SK-N-DZ (cell line): ENCODE data around the gene KCNJ5.

ENCODE experiments used
- DNase-seq: peaks from one replicate; pipeline ENCODE4 v3.0.0-alpha.2; 2015; ENCODE audit warnings: low spot score

KCNJ5 gene

DNA sequence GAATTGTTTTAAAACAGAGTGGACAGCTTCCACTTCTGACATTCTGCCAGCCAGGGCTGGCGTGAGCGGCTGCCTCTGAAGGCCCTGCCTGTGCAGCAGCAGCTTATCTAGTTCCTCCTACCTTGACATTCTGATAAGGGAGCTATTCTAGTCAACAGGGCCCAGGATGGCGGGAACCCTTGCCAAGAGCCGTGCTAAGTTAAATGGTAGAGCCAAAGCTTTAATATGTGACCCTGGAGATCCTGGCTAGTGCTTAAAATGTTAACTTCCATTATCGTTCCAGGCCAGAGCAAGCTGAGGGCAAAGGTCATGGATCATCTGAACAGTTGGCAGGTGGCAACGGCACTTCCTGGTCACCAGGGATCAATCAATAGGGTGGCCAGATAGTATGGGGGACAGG lies 3.5 kb downstream of the KCNJ5 start:
- no peak for DNase-seq

DNA sequence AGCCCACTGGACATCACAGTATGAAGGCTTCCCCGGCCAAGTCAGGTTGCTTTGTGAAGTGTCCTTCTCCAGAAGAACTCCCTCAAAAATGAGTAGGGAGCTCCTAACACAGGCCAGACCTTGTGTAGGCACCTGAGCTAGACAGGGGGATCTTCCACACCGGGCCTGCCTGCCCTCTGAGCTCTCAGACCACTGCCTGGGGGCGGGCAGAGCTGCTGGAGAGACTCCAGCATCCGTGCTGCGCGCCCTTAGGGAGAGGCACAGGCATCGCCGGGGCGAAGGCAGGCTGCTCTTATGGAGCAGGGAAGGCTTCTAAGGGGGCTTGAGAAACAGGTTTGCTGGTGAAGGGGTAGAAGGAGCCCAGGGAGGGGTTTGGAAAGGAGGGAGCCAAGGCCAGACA lies 4.4 kb downstream of the KCNJ5 start:
- DNase-seq: no peak

DNA sequence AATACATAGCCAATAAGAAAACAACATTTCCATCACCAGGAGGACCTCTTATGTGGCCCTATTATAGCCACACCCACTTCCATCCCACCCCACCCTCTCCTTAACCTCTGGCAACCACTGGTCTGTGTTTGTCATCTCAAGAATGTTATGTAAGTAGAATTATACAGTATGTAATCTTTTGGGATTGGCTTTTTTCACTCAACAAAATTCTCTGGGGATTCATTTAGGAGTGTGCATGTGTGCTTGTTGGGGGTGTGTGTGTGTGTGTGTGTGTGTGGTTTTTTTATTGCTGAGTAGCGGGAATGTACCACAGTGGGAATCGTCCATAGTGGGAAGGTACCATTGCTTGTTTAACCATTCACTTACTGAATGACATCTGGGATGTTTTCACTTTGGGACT lies 5.2 kb downstream of the KCNJ5 start:
- no peak for DNase-seq

DNA sequence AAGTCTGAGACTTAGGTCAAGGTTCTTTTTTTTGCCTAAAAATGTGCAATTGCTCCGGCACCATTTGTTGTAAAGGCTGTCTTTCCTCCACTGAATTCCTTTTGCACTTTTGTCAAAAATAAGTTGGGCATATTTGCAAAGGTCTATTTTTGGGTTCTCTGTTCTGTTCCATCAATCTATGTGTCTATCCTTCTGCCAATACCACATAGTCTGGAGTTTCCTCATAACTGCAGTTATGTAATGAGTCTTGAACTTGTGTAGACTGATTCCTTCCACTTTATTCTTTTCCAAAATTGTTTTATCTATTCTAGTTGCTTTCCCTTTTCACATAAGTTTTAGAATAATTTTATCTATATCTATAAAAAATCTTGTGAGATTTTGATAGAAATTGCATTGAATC lies 6.7 kb downstream of the KCNJ5 start:
- DNase-seq: no peak

GRCh38 chr11:128898580-128899344 lies 7.6 kb downstream of the KCNJ5 start:
- DNase-seq: no peak

GRCh38 chr11:128900468-128900867 lies 9.3 kb downstream of the KCNJ5 start:
- no peak for DNase-seq

GRCh38 chr11:128901653-128902514 lies 10.7 kb downstream of the KCNJ5 start:
- DNase-seq: no peak

GRCh38 chr11:128902515-128903066 lies 11.4 kb downstream of the KCNJ5 start:
- no peak for DNase-seq

- no peak for DNase-seq
Observed at GRCh38 chr11:128903248-128904061, 12.3 kb downstream of the KCNJ5 start.

DNA sequence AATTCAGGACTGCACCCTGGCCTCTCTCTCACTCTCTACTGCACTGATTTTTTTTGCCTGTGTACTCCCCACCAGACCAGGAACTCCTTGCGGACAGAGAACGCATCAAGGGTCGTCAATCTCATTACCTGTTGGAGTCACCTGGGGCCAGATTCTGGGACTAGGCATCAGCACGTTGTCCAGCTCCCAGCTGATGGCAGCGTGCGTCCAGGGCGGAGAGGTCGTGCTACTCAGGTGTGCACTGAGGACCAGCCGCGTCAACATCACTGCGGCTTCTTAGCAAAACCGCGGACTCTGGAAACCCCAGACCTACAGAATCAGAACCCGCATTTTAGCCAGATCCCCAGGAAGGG lies 13.1 kb downstream of the KCNJ5 start:
- no peak for DNase-seq

GRCh38 chr11:128904656-128905344 lies 13.6 kb downstream of the KCNJ5 start:
- DNase-seq: peak; percentile 10

GRCh38 chr11:128905345-128906184 lies 14.4 kb downstream of the KCNJ5 start:
- DNase-seq: peak; percentile 9

- no peak for DNase-seq
Observed at GRCh38 chr11:128906185-128907050, 15.3 kb downstream of the KCNJ5 start.

DNA sequence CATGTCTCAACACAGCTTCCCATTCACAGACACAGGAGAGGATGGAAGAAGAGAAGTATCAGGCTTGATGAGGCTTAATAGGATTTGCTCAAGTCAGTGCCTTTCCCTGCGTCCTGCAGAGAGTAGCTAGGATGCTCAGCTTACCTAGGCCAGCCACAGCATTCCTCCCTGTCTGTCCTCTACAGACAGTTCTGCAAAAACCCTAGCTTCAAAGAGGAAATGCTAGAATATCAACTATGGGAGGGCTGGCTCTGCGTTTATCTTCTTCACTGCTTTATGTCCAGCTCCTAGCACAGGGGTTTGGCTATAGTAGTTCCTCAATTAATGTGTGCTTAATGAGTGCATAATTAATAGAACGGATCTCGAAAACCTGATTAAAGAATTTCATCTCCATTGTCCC lies 16.4 kb downstream of the KCNJ5 start:
- no peak for DNase-seq

GRCh38 chr11:128908391-128909246 lies 17.5 kb downstream of the KCNJ5 start:
- DNase-seq: peak; percentile 24

GRCh38 chr11:128909438-128910125 lies 18.4 kb downstream of the KCNJ5 start:
- DNase-seq: no peak

- no peak for DNase-seq
Observed at GRCh38 chr11:128910576-128910975, 19.4 kb downstream of the KCNJ5 start.

DNA sequence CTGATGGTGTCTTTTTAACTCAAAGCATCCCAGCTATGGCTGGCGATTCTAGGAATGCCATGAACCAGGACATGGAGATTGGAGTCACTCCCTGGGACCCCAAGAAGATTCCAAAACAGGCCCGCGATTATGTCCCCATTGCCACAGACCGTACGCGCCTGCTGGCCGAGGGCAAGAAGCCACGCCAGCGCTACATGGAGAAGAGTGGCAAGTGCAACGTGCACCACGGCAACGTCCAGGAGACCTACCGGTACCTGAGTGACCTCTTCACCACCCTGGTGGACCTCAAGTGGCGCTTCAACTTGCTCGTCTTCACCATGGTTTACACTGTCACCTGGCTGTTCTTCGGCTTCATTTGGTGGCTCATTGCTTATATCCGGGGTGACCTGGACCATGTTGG lies 20.1 kb downstream of the KCNJ5 start:
- no peak for DNase-seq
